ENCODE data around the gene ELFN1.

DNA sequence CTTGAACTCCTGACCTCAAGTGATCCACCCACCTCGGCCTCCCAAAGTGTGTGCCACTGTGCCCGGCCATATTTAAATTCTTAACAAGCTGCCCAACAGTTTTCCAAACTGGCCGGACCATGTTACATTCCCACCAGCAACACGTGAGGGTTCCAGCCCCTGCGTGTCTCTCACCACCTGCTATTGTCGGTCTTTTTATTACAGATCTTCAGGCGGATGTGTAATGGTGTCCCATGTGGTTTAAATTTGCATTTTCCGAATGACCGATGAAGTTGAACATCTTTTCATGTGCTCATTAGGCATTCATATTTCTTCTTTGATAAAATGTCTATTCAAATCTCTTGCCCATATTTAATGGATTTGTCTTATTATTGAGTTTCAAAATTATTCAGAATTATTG lies 11.5 kb downstream of the ELFN1 start:
- TF ChIP-seq, protein P1, sequence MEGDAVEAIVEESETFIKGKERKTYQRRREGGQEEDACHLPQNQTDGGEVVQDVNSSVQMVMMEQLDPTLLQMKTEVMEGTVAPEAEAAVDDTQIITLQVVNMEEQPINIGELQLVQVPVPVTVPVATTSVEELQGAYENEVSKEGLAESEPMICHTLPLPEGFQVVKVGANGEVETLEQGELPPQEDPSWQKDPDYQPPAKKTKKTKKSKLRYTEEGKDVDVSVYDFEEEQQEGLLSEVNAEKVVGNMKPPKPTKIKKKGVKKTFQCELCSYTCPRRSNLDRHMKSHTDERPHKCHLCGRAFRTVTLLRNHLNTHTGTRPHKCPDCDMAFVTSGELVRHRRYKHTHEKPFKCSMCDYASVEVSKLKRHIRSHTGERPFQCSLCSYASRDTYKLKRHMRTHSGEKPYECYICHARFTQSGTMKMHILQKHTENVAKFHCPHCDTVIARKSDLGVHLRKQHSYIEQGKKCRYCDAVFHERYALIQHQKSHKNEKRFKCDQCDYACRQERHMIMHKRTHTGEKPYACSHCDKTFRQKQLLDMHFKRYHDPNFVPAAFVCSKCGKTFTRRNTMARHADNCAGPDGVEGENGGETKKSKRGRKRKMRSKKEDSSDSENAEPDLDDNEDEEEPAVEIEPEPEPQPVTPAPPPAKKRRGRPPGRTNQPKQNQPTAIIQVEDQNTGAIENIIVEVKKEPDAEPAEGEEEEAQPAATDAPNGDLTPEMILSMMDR (IDR thresholded peaks at IDR 0.05 in 4 of 5, conservative IDR thresholded peaks at IDR 0.05 in 1 of 5): no peak
- no peak for TF ChIP-seq POLR2A (IDR thresholded peaks at IDR 0.05)

Measured in gastrocnemius medialis (tissue), 4 donors.